Cerebellar cortex (tissue), 1 donor: ENCODE results near the gene ERC1.

Experiments
- DNase-seq: peaks from one replicate; pipeline ENCODE4 v3.0.0-alpha.2; 2015; ENCODE audit warnings: low spot score

The ERC1 gene

GRCh38 chr12:1357711-1358110 lies 366.7 kb downstream of the ERC1 start:
- no peak for DNase-seq

- no peak for DNase-seq
These were observed 369.6 kb downstream of the ERC1 start for GRCh38 chr12:1360441-1361210.

GRCh38 chr12:1362143-1362662 lies 371.2 kb downstream of the ERC1 start:
- no peak for DNase-seq

GRCh38 chr12:1365703-1366102 lies 374.7 kb downstream of the ERC1 start:
- no peak for DNase-seq

- no peak for DNase-seq
These were observed 376.6 kb downstream of the ERC1 start for GRCh38 chr12:1367331-1368291.

GRCh38 chr12:1369460-1369859 lies 378.4 kb downstream of the ERC1 start:
- no peak for DNase-seq

GRCh38 chr12:1369938-1370500 lies 379.0 kb downstream of the ERC1 start:
- DNase-seq, result no peak

GRCh38 chr12:1373901-1374735 lies 383.1 kb downstream of the ERC1 start:
- DNase-seq, result no peak

- no peak for DNase-seq
These were observed 384.3 kb downstream of the ERC1 start for GRCh38 chr12:1375323-1375722.

- no peak for DNase-seq
These were observed 386.1 kb downstream of the ERC1 start for GRCh38 chr12:1377117-1377516.

- no peak for DNase-seq
These were observed 386.7 kb downstream of the ERC1 start for GRCh38 chr12:1377681-1378080.

GRCh38 chr12:1380171-1380851 lies 389.3 kb downstream of the ERC1 start:
- DNase-seq, result peak; percentile 91

GRCh38 chr12:1382151-1382550 lies 391.1 kb downstream of the ERC1 start:
- no peak for DNase-seq

GRCh38 chr12:1382826-1383225 lies 391.8 kb downstream of the ERC1 start:
- no peak for DNase-seq

GRCh38 chr12:1383758-1384157 lies 392.7 kb downstream of the ERC1 start:
- no peak for DNase-seq

GRCh38 chr12:1384910-1385309 lies 393.9 kb downstream of the ERC1 start:
- no peak for DNase-seq

GRCh38 chr12:1391722-1392121 lies 400.7 kb downstream of the ERC1 start:
- DNase-seq, result peak; percentile 33

- no peak for DNase-seq
These were observed 404.5 kb downstream of the ERC1 start for GRCh38 chr12:1395421-1395955.

- DNase-seq, result no peak
These were observed 407.6 kb downstream of the ERC1 start for GRCh38 chr12:1398673-1399072.

GRCh38 chr12:1401891-1402290 lies 410.9 kb downstream of the ERC1 start:
- no peak for DNase-seq

- DNase-seq, result no peak
These were observed 412.4 kb downstream of the ERC1 start for GRCh38 chr12:1403417-1403816.
